IMR-90 (cell line): Measurements from ENCODE around the gene TRDMT1. TPM values are rescaled to one million over a fixed set of nuclear protein-coding genes. Genes with fewer than 3 reads are reported as not detected.

Experiments used
- ATAC-seq: fragments of 200-7000 bp; cut with Tn5 transposase; 2 replicates; pipeline ENCODE4 v1.9.1; 2020; ENCODE audit warnings: low read depth, mild to moderate bottlenecking, moderate library complexity
- BruUV-seq: library from RNA; stranded (reverse); fragments of 400-500 nt; replicated peaks from 2 replicates; lab custom pipeline; 2021; lab: Mats Ljungman, UMichigan
- CTCF ChIA-PET: fragments of 300-600 bp; formaldehyde crosslinking; extraction: SDS; loops from one replicate; lab custom pipeline; 2021; ENCODE audit warnings: antibody characterized with exemption; lab: Yijun Ruan, JAX
- POLR2A ChIA-PET: fragments of 300-600 bp; sonication (Branson Sonifier 250); formaldehyde crosslinking; loops from one replicate; lab custom pipeline; 2022; ENCODE audit warnings: antibody characterized with exemption; ENCODE audit not compliant: unreplicated experiment; lab: Charles Lee
- DNase-seq: peaks from one replicate; pipeline ENCODE4 v3.0.0; 2013
- H2AFZ ChIP-seq: replicated peaks from 2 replicates; pipeline ENCODE3; 2013; ENCODE audit warnings: low read length, mild to moderate bottlenecking; ENCODE audit not compliant: poor library complexity
- H2AK5ac ChIP-seq: 2 replicates; pipeline ENCODE4 v1.6.1; 2013; ENCODE audit warnings: low read depth, low read length, inconsistent platforms
- H2AK9ac ChIP-seq: replicated peaks from 2 replicates; pipeline ENCODE3; 2013; ENCODE audit warnings: mild to moderate bottlenecking, low read depth, low read length, moderate library complexity; ENCODE audit not compliant: poor library complexity
- H2BK120ac ChIP-seq: 2 replicates; pipeline ENCODE4 v1.6.1; 2013; ENCODE audit warnings: low read depth, low read length, inconsistent platforms
- H2BK15ac ChIP-seq: 3 replicates; pipeline ENCODE4 v1.6.1; 2013; ENCODE audit warnings: low read depth, low read length, inconsistent platforms
- H2BK20ac ChIP-seq: 2 replicates; pipeline ENCODE4 v1.6.1; 2013; ENCODE audit warnings: low read depth, mild to moderate bottlenecking, inconsistent platforms, low read length, moderate library complexity
- H2BK5ac ChIP-seq: 2 replicates; pipeline ENCODE4 v1.6.1; 2013; ENCODE audit warnings: mild to moderate bottlenecking, low read depth, low read length, inconsistent platforms; ENCODE audit not compliant: poor library complexity, severe bottlenecking
- H3K14ac ChIP-seq: replicated peaks from 2 replicates; pipeline ENCODE4 v1.6.1; 2013; ENCODE audit warnings: low read depth, low read length, inconsistent platforms
- H3K18ac ChIP-seq: 2 replicates; pipeline ENCODE4 v1.6.1; 2013; ENCODE audit warnings: low read depth, low read length, control low read depth
- H3K23ac ChIP-seq: 2 replicates; pipeline ENCODE4 v1.6.1; 2013; ENCODE audit warnings: low read depth, low read length, inconsistent platforms
- H3K27ac ChIP-seq: 2 replicates; pipeline ENCODE4 v1.5.1; 2013; ENCODE audit warnings: mild to moderate bottlenecking, control low read depth, low read length; ENCODE audit not compliant: insufficient read depth
- H3K27me3 ChIP-seq: 2 replicates; pipeline ENCODE4 v1.6.1; 2013; ENCODE audit warnings: low read length; ENCODE audit not compliant: control insufficient read depth, insufficient read depth
- H3K36me3 ChIP-seq: 2 replicates; pipeline ENCODE4 v1.6.1; 2013; ENCODE audit warnings: low read length, mixed read lengths; ENCODE audit not compliant: control insufficient read depth, insufficient read depth
- H3K4ac ChIP-seq: 2 replicates; pipeline ENCODE4 v1.6.1; 2013; ENCODE audit warnings: low read depth, low read length, inconsistent platforms
- H3K4me1 ChIP-seq: 2 replicates; pipeline ENCODE4 v1.6.1; 2013; ENCODE audit warnings: low read length, mixed read lengths; ENCODE audit not compliant: control insufficient read depth, insufficient read depth
- H3K4me2 ChIP-seq: 2 replicates; pipeline ENCODE4 v1.6.1; 2013; ENCODE audit warnings: low read depth, mild to moderate bottlenecking, control low read depth, low read length, moderate library complexity
- H3K4me3 ChIP-seq: 2 replicates; pipeline ENCODE4 v1.5.1; 2013; ENCODE audit warnings: low read depth, mild to moderate bottlenecking, control low read depth, low read length, moderate library complexity; ENCODE audit not compliant: insufficient read depth
- H3K56ac ChIP-seq: 2 replicates; pipeline ENCODE4 v1.6.1; 2013; ENCODE audit warnings: low read length, inconsistent platforms; ENCODE audit not compliant: insufficient read depth; ENCODE audit errors: extremely low read depth
- H3K79me1 ChIP-seq, 2 experiments: 2 replicates each; pipeline ENCODE4 v1.6.1; 2013; ENCODE audit warnings: low read length in 2 of 2, inconsistent platforms in 1 of 2, low read depth in 1 of 2
- H3K9ac ChIP-seq: 2 replicates; pipeline ENCODE4 v1.6.1; 2013; ENCODE audit warnings: low read depth, low read length, control low read depth
- H3K9me1 ChIP-seq: 2 replicates; pipeline ENCODE4 v1.6.1; 2013; ENCODE audit warnings: low read length, inconsistent platforms; ENCODE audit not compliant: insufficient read depth
- H3K9me3 ChIP-seq: 2 replicates; pipeline ENCODE4 v1.6.1; 2013; ENCODE audit warnings: low read length; ENCODE audit not compliant: control insufficient read depth, insufficient read depth
- H4K20me1 ChIP-seq: 2 replicates; pipeline ENCODE4 v1.6.1; 2013; ENCODE audit warnings: low read length, inconsistent platforms; ENCODE audit not compliant: insufficient read depth
- H4K5ac ChIP-seq: 2 replicates; pipeline ENCODE4 v1.6.1; 2013; ENCODE audit warnings: mild to moderate bottlenecking, low read depth, low read length, control low read depth
- H4K8ac ChIP-seq, 2 experiments: 2 replicates each; pipeline ENCODE4 v1.6.1; 2013; ENCODE audit warnings: low read depth in 2 of 2, low read length in 2 of 2, control low read depth in 1 of 2, inconsistent platforms in 1 of 2
- H4K91ac ChIP-seq: 2 replicates; pipeline ENCODE4 v1.6.1; 2013; ENCODE audit warnings: low read depth, low read length, inconsistent platforms; ENCODE audit not compliant: insufficient read depth
- MAZ ChIP-seq: IDR thresholded peaks from 2 replicates; pipeline ENCODE4 v1.6.1; 2012; ENCODE audit warnings: low read depth, mild to moderate bottlenecking, low read length, improper control_type of control experiment, moderate library complexity, borderline replicate concordance
- NFE2L2 ChIP-seq: fragments of 150-350 bp; IDR thresholded peaks from 2 replicates; pipeline ENCODE4 v1.6.1; 2016; ENCODE audit warnings: low read depth, mild to moderate bottlenecking, low read length
- RCOR1 ChIP-seq: IDR thresholded peaks from 2 replicates; pipeline ENCODE4 v1.6.1; 2012; ENCODE audit warnings: mild to moderate bottlenecking, low read length, improper control_type of control experiment; ENCODE audit not compliant: insufficient replicate concordance
- WGBS, 2 experiments: methylation state at CpG; one replicate each; pipeline versions ENCODE4 v1.1.5 to v1.1.7; 2013; ENCODE audit warnings: missing lambda C conversion rate in 2 of 2; ENCODE audit not compliant: insufficient read length in 1 of 2; ENCODE audit errors: extremely low coverage in 2 of 2; 5-methylcytosine and 5-hydroxymethylcytosine counted together
- dilution Hi-C: fragments of 300-500 bp; cut with HindIII; formaldehyde crosslinking; loops from one replicate; pipeline ENCODE4 v1.14.3; 2018; ENCODE audit warnings: low sequenced_read_pairs; ENCODE audit not compliant: unreplicated experiment
- in situ Hi-C: fragments of 300-500 bp; cut with MboI; formaldehyde crosslinking; loops from 3 replicates; pipeline ENCODE4 v1.14.3; 2019; ENCODE audit warnings: low sequenced_read_pairs, inconsistent platforms, mixed read lengths
- intact Hi-C: fragments of 100-400 bp; cut with micrococcal nuclease; formaldehyde crosslinking; loops from 2 replicates; pipeline ENCODE4 v1.10.0; 2022
- polyA plus RNA-seq, 3 experiments: library from polyadenylated mRNA; depleted of rRNA; stranded (reverse); fragments of >200 nt; gene quantifications; 2 replicates each; pipeline ENCODE4 v1.2.3, GENCODE V29; 2012; ENCODE audit warnings: low replicate concordance in 1 of 3
- total RNA-seq: library from RNA; depleted of rRNA; stranded (reverse); fragments of >200 nt; gene quantifications from 2 replicates; pipeline ENCODE4 v1.2.3, GENCODE V29; 2012

Gene TRDMT1
- total and polyA plus RNA-seq, 2 of the 4 experiments (the other 2 are of a cell fraction), result 2.1 to 4.7 TPM

GRCh38 chr10:17116193-17116592 is 85.3 kb downstream of the TRDMT1 start:
- Histone ChIP-seq H2BK20ac (no peak overlapping the region), H3K4me3 (no peak overlapping the region), H3K4me1 (peaks cover 6% of the 10 kb centered on the region), H3K27ac (no peak overlapping the region), H3K56ac (no peak overlapping the region), H3K36me3 (no peaks in the 10 kb centered on the region), H3K9me3 (no peaks in the 10 kb centered on the region), H4K5ac (no peak overlapping the region), H4K8ac (no peak overlapping the region), H4K91ac (no peak overlapping the region), H3K18ac (no peak overlapping the region), H3K4ac (no peak overlapping the region), H3K23ac (no peak overlapping the region), H3K14ac (no peak overlapping the region), H2AFZ (no peak overlapping the region), H3K4me2 (no peak overlapping the region), H3K27me3 (no peaks in the 10 kb centered on the region), H2BK15ac (0 out of 3 replicates have a peak overlapping the region, but pooled peaks have one; percentile 44), H4K20me1 (no peaks in the 10 kb centered on the region), H3K9ac (no peak overlapping the region), H2BK120ac (no peak overlapping the region), H3K9me1 (peaks cover 14% of the 10 kb centered on the region), H2BK5ac (no peak overlapping the region), H3K79me1 (no peaks in the 10 kb centered on the region), H2AK9ac (no peak overlapping the region), H2AK5ac (peak overlapping the region; percentile 66)
- no peak for ATAC-seq
- WGBS, 2 experiments, result no CpG with 5 or more reads among the region's 5 CpGs
- ChIA-PET POLR2A (no interaction called here), CTCF (no interaction called here)
- intact Hi-C loops (no loop called here), in situ Hi-C loops (no loop called here), dilution Hi-C loops (no loop called here)
- TF ChIP-seq NFE2L2 (no peak), MAZ (no peak), RCOR1 (no peak)
- no TSS peak for BruUV-seq
- no peak for DNase-seq
